Panc1 (cell line): Measurements from ENCODE around the gene ABCA8. TPM values are rescaled to one million over a fixed set of nuclear protein-coding genes. Genes with fewer than 3 reads are reported as not detected.

ENCODE experiments used
- ATAC-seq: fragments of 200-7000 bp; cut with Tn5 transposase; 2 replicates; pipeline ENCODE4 v1.9.1; 2020; ENCODE audit warnings: mild to moderate bottlenecking, moderate library complexity
- BruUV-seq: library from RNA; stranded (reverse); fragments of 400-500 nt; replicated peaks from 2 replicates; lab custom pipeline; 2021; lab: Mats Ljungman, UMichigan
- CTCF ChIA-PET: fragments of 300-600 bp; sonication (Branson Sonifier 250); formaldehyde crosslinking; loops from one replicate; lab custom pipeline; 2022; ENCODE audit warnings: antibody characterized with exemption; lab: Charles Lee
- POLR2A ChIA-PET: fragments of 300-600 bp; sonication (Branson Sonifier 250); formaldehyde crosslinking; loops from one replicate; lab custom pipeline; 2022; ENCODE audit warnings: antibody characterized with exemption; lab: Charles Lee
- DNase-seq: peaks from one replicate; pipeline ENCODE4 v3.0.0-alpha.2; 2010; ENCODE audit warnings: low read depth, low spot score
- H3K27ac ChIP-seq: 2 replicates; pipeline ENCODE4 v1.5.1; 2011; ENCODE audit warnings: mild to moderate bottlenecking, low read length, inconsistent platforms
- H3K27me3 ChIP-seq: fragments of 200-500 bp; sonication (Bioruptor generic); 2 replicates; pipeline ENCODE4 v1.6.0; 2014; ENCODE audit warnings: low read length, inconsistent platforms; ENCODE audit not compliant: control insufficient read depth, insufficient read depth
- H3K36me3 ChIP-seq: fragments of 200-500 bp; sonication (Bioruptor generic); 2 replicates; pipeline ENCODE4 v1.5.1; 2014; ENCODE audit warnings: inconsistent platforms, mild to moderate bottlenecking, low read length, moderate library complexity; ENCODE audit not compliant: control insufficient read depth, insufficient read depth
- H3K4me1 ChIP-seq: 2 replicates; pipeline ENCODE4 v1.5.1; 2011; ENCODE audit warnings: inconsistent platforms, mild to moderate bottlenecking, low read length, moderate library complexity; ENCODE audit not compliant: control insufficient read depth, insufficient read depth
- H3K4me3 ChIP-seq, 2 experiments: 2 replicates each; pipeline ENCODE4 v1.5.1; 2011 to 2012; ENCODE audit warnings: low read depth in 2 of 2, low read length in 2 of 2, mild to moderate bottlenecking in 2 of 2, inconsistent platforms in 1 of 2, moderate library complexity in 1 of 2
- H3K9me3 ChIP-seq: fragments of 200-500 bp; sonication (Bioruptor generic); 2 replicates; pipeline ENCODE4 v1.5.1; 2014; ENCODE audit warnings: low read depth, mild to moderate bottlenecking, inconsistent platforms, low read length, moderate library complexity; ENCODE audit not compliant: control insufficient read depth, insufficient read depth
- POLR2AphosphoS5 ChIP-seq: IDR thresholded peaks from 2 replicates; pipeline ENCODE4 v1.6.1; 2012; ENCODE audit warnings: mild to moderate bottlenecking, low read depth, low read length, moderate library complexity
- REST ChIP-seq, 2 experiments: IDR thresholded peaks; 2 replicates each; pipeline ENCODE4 v1.6.1; 2011 to 2012; ENCODE audit warnings: low read depth in 2 of 2, control low read depth in 1 of 2, low read length in 1 of 2, mild to moderate bottlenecking in 1 of 2, moderate library complexity in 1 of 2; ENCODE audit not compliant: insufficient read depth in 1 of 2
- SIN3A ChIP-seq: IDR thresholded peaks from 2 replicates; pipeline ENCODE4 v1.6.1; 2012; ENCODE audit warnings: low read depth, mild to moderate bottlenecking, low read length, moderate library complexity, borderline replicate concordance; ENCODE audit not compliant: insufficient read depth
- TCF7L2 ChIP-seq: IDR thresholded peaks from 2 replicates; pipeline ENCODE4 v1.6.1; 2011; ENCODE audit warnings: mild to moderate bottlenecking, low read depth, low read length, inconsistent platforms
- in situ Hi-C: cut with HindIII; loops from 2 replicates; pipeline ENCODE4 v1.10.0; 2016; ENCODE audit warnings: low sequenced_read_pairs, low pct_unique_long_range_greater_than_20kb
- intact Hi-C: fragments of 100-400 bp; cut with micrococcal nuclease; formaldehyde crosslinking; loops from one replicate; pipeline ENCODE4 v1.10.0; 2022; ENCODE audit not compliant: unreplicated experiment
- total RNA-seq: library from RNA; stranded (reverse); gene quantifications from one replicate; pipeline ENCODE4 v1.2.1, GENCODE V29; 2021; ENCODE audit not compliant: unreplicated experiment
- TF ChIP-seq, protein P1 (sequence below): fragments of 450-650 bp; IDR thresholded peaks from 2 replicates; pipeline ENCODE4 v1.5.1; 2017; ENCODE audit warnings: mild to moderate bottlenecking

The ABCA8 gene
- total RNA-seq, 1 experiment from 2014 or later, result 0.23 TPM

GRCh38 chr17:68831170-68831569, 124.0 kb downstream of the ABCA8 start:
- ChIA-PET POLR2A (no interaction called here), CTCF (no interaction called here)
- intact Hi-C loops, result no loop called here
- H3K9me3 ChIP-seq, result no peaks in the 10 kb centered on the region
- H3K36me3 ChIP-seq, result no peaks in the 10 kb centered on the region
- H3K4me3 ChIP-seq, result no peak overlapping the region
- in situ Hi-C loops, result no loop called here
- BruUV-seq, result no TSS peak
- H3K27ac ChIP-seq, result no peak overlapping the region
- DNase-seq, result no peak
- H3K4me1 ChIP-seq, result no peaks in the 10 kb centered on the region
- H3K27me3 ChIP-seq, result no peaks in the 10 kb centered on the region
- no peak for ATAC-seq
- TF ChIP-seq REST (IDR thresholded peaks at IDR 0.05; ENCODE audit: insufficient read depth in 1 of 2, low read depth in 2 of 2, low read length in 1 of 2), result no peak
- TF ChIP-seq SIN3A, result no peak
- no peak for TF ChIP-seq POLR2AphosphoS5
- TF ChIP-seq, protein P1, sequence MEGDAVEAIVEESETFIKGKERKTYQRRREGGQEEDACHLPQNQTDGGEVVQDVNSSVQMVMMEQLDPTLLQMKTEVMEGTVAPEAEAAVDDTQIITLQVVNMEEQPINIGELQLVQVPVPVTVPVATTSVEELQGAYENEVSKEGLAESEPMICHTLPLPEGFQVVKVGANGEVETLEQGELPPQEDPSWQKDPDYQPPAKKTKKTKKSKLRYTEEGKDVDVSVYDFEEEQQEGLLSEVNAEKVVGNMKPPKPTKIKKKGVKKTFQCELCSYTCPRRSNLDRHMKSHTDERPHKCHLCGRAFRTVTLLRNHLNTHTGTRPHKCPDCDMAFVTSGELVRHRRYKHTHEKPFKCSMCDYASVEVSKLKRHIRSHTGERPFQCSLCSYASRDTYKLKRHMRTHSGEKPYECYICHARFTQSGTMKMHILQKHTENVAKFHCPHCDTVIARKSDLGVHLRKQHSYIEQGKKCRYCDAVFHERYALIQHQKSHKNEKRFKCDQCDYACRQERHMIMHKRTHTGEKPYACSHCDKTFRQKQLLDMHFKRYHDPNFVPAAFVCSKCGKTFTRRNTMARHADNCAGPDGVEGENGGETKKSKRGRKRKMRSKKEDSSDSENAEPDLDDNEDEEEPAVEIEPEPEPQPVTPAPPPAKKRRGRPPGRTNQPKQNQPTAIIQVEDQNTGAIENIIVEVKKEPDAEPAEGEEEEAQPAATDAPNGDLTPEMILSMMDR, result no peak
- no peak for TF ChIP-seq TCF7L2

DNA sequence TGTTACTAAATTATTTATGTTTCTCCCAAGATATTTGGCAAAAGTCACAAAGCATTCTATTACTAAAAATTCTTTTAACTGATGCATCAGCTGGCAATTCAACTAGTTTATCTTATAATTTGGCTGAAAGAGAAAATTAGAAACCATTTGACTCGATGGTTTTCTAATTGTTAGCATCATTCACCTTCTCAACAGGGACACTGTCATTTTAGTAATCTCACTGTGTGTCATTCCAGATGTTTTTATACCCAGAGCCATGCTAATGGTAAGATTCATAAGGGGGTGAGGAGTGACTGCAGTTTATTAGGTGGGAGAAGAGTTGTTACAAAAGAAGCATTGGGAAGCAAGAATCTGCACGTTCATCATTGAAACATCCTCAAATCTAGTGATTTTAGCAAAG, 124.9 kb downstream of the ABCA8 start:
- no peaks in the 10 kb centered on the region for H3K4me1 ChIP-seq
- H3K4me3 ChIP-seq, result no peak overlapping the region
- in situ Hi-C loops (no loop called here), intact Hi-C loops (no loop called here)
- no peak for ATAC-seq
- no peak overlapping the region for H3K27ac ChIP-seq
- TF ChIP-seq, protein P1, result no peak
- no peak for TF ChIP-seq REST (IDR thresholded peaks at IDR 0.05; ENCODE audit: insufficient read depth in 1 of 2, low read depth in 2 of 2, low read length in 1 of 2)
- TF ChIP-seq TCF7L2, result no peak
- no peak for TF ChIP-seq SIN3A
- no TSS peak for BruUV-seq
- ChIA-PET CTCF (no interaction called here), POLR2A (no interaction called here)
- H3K27me3 ChIP-seq, result no peaks in the 10 kb centered on the region
- no peak for DNase-seq
- H3K9me3 ChIP-seq, result no peaks in the 10 kb centered on the region
- no peaks in the 10 kb centered on the region for H3K36me3 ChIP-seq
